Kidney epithelial cell (primary cell): Measurements from ENCODE around the gene CDHR2. TPM values are rescaled to one million over a fixed set of nuclear protein-coding genes. Genes with fewer than 3 reads are reported as not detected.

ENCODE experiments used
- DNase-seq: peaks from one replicate; pipeline ENCODE4 v3.0.0-alpha.2; 2010; ENCODE audit warnings: low read depth
- H3K27me3 ChIP-seq: 2 replicates; pipeline ENCODE4 v1.6.0; 2011; ENCODE audit warnings: low read length; ENCODE audit not compliant: control insufficient read depth, insufficient read depth
- H3K36me3 ChIP-seq: 2 replicates; pipeline ENCODE4 v1.5.1; 2011; ENCODE audit warnings: low read length; ENCODE audit not compliant: control insufficient read depth, insufficient read depth
- H3K4me3 ChIP-seq: 2 replicates; pipeline ENCODE4 v1.5.1; 2011; ENCODE audit warnings: low read depth, mild to moderate bottlenecking, control low read depth, low read length
- total RNA-seq: library from RNA; depleted of rRNA; stranded (reverse); fragments of >200 nt; gene quantifications from 2 replicates; pipeline ENCODE4 v1.2.3, GENCODE V29; 2015
- TF ChIP-seq, protein P1 (sequence below): IDR thresholded peaks from 2 replicates; pipeline ENCODE4 v1.5.1; 2011; ENCODE audit warnings: mild to moderate bottlenecking, moderate library complexity, low read length, control low read depth, inconsistent platforms; ENCODE audit not compliant: insufficient read depth, poor library complexity, severe bottlenecking

The CDHR2 gene
- total RNA-seq, 1 donor from 2014 or later, result 0.08 TPM

DNA sequence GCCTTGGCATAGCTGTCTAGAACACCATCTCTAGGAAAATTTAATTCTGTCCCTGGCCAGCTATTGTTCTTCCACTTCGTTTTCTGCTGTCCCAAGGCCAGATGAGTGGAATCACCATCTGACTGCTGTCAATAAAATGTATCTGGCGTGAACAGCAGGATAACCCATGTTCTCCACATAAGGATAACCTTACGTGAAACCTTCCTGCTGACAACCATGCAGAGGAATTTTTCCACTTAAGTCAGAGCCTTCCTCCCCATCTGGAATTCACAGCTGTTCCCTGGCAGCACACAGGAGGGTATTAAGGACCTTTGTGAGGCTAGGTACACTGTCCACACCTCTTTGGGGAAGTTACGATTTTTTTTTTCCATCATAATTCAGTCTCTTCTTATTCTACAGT lies 40.5 kb upstream of the CDHR2 start:
- DNase-seq, result no peak
- TF ChIP-seq, protein P1, sequence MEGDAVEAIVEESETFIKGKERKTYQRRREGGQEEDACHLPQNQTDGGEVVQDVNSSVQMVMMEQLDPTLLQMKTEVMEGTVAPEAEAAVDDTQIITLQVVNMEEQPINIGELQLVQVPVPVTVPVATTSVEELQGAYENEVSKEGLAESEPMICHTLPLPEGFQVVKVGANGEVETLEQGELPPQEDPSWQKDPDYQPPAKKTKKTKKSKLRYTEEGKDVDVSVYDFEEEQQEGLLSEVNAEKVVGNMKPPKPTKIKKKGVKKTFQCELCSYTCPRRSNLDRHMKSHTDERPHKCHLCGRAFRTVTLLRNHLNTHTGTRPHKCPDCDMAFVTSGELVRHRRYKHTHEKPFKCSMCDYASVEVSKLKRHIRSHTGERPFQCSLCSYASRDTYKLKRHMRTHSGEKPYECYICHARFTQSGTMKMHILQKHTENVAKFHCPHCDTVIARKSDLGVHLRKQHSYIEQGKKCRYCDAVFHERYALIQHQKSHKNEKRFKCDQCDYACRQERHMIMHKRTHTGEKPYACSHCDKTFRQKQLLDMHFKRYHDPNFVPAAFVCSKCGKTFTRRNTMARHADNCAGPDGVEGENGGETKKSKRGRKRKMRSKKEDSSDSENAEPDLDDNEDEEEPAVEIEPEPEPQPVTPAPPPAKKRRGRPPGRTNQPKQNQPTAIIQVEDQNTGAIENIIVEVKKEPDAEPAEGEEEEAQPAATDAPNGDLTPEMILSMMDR, result no peak
- no peak overlapping the region for H3K4me3 ChIP-seq
- no peaks in the 10 kb centered on the region for H3K27me3 ChIP-seq
- H3K36me3 ChIP-seq, result peaks cover 1% of the 10 kb centered on the region

GRCh38 chr5:176513788-176514187 lies 35.4 kb upstream of the CDHR2 start:
- TF ChIP-seq, protein P1, result no peak
- Histone ChIP-seq H3K27me3 (no peaks in the 10 kb centered on the region), H3K4me3 (no peak overlapping the region), H3K36me3 (no peaks in the 10 kb centered on the region)
- no peak for DNase-seq

DNA sequence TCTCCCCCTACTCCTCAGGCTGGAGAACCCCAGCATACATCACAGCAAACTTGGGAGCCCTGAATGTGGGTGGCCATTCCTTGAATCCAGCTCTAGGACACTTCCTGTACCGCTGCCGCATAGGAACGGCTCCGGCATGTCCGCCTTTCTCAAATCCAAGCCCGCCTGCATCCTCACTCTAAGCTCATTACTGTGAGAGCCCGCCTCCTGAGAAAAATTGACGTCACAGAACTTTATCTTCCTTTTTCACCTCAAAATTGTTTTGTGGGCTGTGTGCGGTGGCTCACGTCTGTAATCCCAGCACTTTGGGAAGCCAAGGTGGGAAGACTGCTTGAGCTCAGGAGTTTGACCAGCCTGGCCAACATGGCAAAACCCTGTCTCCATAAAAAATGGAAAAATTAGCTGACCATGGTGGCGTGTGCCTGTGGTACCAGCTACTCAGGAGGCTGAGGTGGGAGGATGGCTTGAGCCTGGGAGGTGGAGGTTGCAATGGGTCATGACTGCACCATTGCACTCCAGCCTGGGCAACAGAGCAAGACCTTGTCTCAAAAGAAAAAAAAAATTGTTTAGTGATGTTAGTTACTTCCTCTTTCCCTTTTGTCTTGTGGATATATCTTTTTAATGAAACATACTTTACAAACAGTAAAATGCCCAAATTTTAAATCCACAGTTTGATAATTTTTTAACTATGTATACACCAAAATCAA lies 34.7 kb upstream of the CDHR2 start:
- Histone ChIP-seq H3K36me3 (no peaks in the 10 kb centered on the region), H3K27me3 (no peaks in the 10 kb centered on the region), H3K4me3 (no peak overlapping the region)
- DNase-seq, result no peak
- TF ChIP-seq, protein P1, result no peak

DNA sequence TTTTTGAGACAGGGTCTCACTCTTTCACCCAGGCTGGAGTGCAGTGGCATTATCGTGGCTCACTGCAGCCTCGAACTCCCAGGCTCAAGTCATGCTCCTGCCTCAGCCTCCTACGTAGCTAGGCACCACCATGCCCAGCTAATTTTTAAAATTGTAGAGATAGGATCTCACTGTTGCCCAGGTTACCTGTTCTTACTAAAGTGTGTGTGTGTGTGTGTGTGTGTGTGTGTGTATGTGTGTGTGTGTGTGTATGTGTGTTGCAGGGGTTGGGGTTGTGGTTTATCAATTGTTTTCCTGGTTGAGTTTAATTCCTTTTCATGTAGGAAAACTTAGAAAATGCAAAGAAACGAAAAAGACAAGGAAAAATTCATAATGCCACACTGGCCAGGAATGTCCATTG lies 33.7 kb upstream of the CDHR2 start:
- Histone ChIP-seq H3K4me3 (no peak overlapping the region), H3K27me3 (no peaks in the 10 kb centered on the region), H3K36me3 (no peaks in the 10 kb centered on the region)
- TF ChIP-seq, protein P1, result no peak
- DNase-seq, result no peak

- Histone ChIP-seq H3K27me3 (no peaks in the 10 kb centered on the region), H3K4me3 (no peak overlapping the region), H3K36me3 (no peaks in the 10 kb centered on the region)
- DNase-seq, result no peak
- TF ChIP-seq, protein P1, result no peak
Observed at GRCh38 chr5:176517053-176517661, 32.0 kb upstream of the CDHR2 start.
